CD4-positive, alpha-beta T cell treated with Interferon alpha-2 for 1 hour (primary cell): Measurements from ENCODE around the gene ASPG.

Experiments used
- DNase-seq, 2 donors: peaks; one replicate each; pipeline ENCODE4 v3.0.0-alpha.2; 2020 to 2022

The ASPG gene

DNA sequence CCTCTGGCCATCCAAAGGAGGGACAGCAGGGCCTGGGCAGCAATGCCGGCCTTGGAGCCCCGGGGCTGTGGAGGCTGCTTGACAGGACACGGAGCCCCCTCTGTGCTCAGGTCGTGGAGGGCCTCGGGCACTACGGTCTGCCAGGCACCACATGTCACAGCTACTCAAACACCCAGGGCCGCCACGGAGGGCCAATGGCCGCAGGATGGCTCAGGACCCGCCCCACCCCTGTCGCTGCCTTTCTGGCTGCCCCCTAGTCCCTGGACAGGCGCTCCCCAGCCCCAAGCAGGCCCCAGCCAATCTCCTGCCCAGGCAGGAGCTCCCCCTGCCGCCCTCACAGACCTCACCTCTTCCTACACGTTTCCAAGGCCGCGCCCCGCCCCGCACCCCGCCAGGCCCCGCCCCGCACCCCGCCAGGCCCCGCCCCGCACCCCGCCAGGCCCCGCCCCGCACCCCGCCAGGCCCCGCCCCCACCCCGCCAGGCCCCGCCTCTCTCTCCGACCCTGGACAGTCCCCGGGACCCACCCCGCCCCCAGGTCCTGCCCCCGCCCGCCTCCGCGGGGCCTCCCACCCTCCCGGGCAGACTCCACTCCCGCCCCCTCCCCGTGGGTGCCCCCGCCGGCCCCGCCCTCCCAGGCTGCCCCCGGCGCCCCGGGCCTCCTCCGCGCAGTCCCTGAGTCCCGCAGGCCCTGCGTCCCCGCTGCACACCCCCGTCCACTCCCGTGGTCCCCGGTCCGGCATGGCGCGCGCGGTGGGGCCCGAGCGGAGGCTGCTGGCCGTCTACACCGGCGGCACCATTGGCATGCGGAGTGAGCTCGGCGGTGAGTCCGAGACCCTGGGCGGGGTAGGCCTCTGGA, at the start of gene ASPG:
ASPG (plus strand) TSS at position 669 of the 857 bp plus-strand sequence; CDS start at position 740, 71 bp downstream.
- peak in 1 of 2 donors; percentile 26 for DNase-seq

DNA sequence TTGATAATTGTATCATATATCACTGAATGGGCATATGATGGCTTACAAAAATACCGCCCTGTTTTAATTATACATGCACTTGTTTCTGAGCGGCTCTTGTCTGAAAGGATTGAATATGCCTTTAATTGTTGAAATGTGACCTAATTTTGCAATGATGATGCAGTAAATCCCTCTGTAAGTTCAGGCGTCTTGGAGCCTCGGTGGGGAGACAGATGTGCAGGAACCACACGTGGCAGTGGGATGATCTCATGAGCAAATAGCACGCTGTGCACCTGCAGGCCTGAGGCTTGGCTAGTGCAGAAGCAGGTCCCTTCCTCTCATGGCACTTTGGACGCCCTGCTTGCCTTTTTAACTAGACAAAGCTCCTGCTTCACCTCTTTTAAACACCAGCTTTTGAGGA, 49.3 kb upstream of the ASPG start:
- DNase-seq, result no peak

DNA sequence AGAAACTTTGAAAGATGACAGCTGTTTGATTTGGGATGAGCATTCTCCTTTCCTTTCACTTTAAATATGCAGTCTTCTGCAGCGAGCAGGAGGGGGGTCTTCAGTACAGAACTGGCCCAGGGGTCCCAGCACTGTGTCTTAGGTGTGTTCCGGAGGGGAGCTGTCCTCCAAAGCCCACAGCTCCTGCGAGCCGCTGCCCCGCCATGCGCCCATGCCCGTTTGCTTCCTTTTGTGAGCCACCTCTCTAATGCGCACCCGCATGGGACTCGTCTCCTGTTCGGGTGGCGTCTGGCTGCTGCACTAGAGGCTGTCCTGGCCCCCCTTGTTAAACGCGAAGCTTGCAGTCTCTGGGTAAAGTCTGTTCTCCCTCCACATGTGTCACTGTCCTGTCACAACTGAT, 48.4 kb upstream of the ASPG start:
- no peak for DNase-seq

DNA sequence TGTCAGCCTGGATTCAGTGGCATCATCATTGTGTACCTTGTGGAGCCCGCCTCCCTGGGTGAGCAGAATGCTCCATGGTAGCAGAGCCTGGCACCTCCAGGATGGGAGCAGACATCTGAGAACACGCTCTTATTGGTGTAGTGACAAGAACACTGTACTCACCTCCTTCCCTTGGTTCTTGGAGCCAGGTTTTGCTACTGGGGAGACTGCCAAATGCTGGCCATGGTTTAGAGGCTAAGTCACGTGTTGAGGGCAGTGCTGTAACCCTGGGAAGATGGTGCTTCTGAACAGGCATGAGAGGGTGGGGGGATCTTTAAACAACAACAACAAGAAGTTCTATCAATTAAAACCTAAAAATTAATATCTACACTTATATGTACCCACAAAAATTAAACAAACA, 47.6 kb upstream of the ASPG start:
- DNase-seq, result no peak

DNA sequence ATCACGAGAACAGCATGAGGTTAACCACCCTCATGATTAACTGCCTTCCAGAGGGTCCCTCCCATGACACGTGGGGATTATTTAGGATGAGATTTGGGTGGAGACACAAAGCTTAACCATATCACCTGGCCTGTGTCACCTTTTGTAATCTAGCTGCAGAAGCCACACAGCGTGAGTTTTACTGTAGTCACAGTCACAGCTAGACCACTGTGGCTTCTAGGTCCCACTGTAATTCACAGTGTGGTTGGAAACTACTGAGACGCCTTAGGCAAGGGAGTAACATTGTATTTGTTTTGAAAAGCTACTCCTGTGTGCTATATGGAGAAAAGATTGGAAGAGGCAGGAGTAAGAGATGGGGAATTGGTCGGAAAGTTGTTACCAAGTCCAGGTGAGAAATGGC, 46.3 kb upstream of the ASPG start:
- no peak for DNase-seq

DNA sequence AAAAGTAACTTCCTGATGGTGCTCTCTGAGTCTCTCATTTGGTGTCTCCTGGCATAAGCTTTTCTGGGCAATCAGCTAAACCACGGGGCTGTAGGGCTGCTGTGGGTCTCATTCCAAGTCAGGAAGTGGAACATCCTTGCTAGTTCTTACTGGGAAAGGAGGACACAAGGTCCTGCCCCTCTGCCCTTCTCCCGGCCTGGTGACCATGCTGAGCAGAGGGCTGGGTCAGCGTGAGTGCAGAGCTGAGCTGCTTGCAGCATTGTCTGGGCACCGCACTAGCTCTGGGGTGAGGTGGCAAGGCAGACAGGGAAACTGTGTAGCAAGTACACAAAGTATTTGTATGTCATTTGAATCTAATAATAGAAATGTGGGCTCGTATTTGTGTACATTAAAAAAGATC, 45.0 kb upstream of the ASPG start:
- no peak for DNase-seq

DNA sequence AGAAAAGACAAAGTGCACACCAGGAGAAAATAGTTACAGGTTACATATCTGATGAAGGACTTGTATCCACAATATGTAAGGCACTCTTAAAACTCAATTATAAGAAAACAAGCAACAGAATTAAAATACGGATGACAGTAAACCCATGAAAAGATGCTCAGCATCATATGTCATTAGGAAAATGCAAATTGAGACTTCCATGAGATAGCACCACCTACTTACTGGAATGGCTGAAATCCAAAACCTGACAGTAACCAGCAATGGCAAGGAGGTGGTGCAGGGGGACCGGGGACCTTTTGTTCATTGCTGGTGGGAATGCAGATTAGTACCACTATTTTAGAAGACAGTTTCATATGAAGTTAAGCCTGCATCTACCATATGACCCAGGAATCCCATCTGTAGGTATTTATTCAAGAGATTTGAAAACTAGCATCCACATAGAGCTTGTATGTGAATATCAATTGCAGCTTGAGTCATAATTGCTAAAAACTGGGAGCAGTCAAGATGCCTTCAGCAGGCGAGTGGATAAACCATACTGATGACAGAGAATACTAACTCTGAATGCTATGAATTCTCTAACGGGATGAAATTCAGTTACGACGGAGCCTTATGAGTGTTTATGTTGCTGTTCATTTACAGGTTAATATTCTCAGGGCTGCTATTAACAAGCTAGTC, 43.9 kb upstream of the ASPG start:
- DNase-seq, result no peak

DNA sequence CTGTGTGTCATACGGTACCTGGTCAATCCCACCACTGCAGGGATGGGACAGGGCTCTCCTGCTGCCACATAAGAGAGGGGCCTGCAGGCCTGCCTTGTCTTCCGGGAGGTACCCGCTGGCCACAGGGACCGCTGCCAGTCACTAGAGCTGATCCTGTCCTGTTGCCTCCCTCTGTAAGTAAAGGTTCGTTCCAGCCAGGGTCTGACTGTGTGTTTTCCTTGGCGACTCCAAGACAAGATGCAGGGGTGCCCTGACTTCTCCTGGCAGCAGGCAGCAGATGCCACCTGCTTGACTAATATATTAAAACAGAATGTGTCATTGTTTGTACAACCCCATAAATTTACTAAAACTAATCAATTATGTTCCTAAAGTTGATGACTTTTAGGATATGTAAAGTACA, 41.5 kb upstream of the ASPG start:
- DNase-seq, result no peak

DNA sequence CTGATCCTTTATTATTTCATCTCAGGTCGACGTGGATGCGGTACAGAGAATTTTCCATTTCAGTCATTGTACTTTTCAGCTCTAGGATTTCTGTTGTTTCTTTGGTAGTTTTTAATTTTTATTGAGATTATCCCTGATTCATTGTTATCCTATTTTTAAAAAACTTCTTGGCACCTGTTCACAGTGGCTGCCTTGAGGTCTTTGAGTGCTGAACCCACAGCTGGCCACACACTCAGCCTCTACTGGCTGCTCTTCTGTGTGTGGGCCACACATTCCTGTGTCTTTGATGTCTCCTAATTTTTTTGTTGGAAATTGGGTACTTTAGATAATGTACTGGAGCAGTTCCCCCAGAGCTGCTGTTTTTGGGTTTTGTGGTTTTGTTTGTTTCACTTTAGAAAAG, 37.7 kb upstream of the ASPG start:
- no peak for DNase-seq

DNA sequence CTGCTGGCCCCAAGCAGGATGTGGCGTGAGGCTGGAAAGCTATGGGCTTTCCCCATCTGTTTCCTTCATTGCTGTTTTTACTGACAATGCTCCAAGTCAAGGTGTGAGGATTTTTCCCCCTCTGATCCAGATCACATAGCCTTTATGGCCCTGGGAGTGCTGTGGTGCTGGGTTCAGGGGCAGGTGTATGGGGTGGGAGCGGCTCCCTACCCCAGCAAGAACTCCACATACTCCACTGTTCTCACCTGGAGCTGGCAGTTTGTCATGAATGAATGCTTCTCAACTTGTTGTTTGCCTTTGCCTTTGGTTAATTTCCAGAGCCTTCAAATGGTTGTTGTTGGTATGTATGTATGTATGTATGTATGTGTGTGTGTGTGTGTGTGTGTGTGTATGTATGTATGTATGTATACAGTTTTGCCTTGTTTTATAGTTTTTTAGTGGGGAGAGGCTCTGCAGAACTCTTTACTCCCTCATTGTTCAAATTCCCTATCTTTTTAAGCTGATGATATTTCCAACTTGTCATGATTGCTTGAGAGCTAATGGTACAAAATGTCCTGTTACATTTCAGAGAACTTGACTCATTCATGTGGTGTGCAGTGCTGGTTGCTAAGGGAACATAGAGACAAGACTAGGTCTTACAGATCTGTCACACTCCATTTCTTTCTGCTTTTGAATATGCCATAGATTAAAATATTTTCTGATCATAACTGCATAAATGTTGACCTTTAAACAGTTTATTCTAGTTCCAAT, 36.6 kb upstream of the ASPG start:
- DNase-seq, result no peak

DNA sequence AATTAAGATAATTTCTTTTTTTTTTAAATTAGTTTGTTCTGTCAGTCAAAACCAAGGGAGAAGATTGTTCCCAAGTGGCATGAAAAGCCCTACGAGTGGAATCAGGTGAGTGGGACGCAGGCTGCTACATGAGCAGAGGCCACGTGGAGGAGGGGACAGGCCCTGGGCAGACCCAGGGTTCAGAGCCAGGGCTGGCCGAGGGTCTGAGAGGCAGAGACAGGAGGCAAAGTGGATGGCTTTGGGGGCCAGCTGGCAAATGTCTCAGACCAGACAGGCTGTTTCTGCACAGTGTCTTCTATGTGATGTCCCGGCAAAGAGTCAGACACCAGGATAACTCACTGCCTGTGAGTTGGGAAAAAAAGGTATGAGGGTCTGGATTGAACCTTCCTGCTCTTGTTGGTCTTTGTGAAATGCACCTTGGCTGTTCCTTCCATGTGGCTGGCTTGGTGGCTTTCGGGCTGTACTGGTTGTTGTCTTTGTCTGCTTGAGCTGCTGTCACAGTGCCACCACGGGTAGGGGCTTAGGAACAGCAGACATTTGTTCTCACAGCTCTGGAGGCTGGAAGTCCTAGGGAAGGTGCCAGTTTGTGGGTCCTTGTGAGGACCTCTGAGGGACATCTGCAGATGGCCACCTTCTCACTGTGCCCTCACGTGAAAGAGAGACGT, 35.8 kb upstream of the ASPG start:
- DNase-seq, result no peak

DNA sequence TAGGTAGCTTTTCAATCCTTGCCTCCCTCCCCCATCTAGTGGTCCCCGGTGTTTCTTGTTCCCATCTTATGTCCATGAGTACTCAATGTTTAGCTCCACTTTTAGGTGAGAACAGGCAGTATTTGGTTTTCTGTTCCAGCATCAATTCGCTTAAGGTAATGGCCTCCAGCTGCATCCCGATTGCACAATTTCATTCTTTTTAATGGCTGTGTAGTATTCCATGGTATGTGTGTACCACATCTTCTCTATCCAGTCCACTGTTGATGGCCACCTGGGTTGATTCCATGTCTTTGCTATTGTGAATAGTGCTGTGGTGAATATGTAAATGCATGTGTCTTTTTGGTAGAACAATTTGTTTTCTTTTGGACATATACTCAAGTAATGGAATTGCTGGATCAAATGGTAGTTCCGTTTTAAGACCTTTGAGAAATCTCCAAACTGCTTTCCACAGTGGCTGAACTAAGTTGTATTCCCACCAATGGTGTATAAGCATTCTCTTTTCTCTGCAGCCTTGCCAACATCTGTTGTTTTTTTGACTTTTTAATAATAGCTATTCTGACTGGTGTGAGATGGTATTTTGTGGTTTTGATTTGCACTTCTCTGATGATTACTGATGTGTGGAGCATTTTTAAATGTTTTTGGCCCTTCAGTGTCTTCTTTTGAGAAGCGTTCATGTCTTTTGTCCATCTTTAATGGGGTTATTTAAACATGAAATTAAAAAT, 34.2 kb upstream of the ASPG start:
- DNase-seq, result no peak

DNA sequence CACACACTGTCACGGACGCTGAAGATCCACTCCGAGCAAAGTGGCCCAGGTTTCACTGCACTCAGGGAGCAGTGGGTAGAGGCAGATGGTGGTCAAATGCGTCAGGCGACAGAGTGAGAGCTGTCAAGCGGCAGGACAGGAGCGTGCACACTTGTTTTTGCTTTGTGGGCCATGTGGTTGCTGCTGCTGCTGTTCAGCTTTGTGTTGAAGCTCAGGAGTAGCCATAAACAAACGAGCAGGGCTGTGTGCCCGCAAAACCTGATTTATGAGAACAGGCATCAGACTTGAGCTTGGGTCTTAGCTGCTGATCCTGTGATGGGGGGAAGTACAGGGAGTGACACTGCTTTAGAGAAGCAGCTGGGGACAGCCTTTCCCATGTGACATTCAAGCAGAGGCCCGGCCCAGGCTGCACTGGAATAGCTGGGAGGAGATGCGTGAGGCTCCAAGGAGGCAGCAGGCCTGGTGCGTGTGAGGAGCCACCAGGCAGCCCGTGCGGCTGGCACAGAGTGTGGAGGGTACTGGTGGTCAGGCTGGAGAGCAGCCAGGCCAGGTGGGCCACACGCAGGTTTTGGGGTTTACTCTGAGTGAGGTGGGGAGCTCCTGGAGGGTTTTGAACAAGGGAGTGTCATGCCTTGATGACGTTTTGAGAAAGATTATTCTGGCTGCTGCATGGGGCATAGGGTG, 31.1 kb upstream of the ASPG start:
- no peak for DNase-seq

DNA sequence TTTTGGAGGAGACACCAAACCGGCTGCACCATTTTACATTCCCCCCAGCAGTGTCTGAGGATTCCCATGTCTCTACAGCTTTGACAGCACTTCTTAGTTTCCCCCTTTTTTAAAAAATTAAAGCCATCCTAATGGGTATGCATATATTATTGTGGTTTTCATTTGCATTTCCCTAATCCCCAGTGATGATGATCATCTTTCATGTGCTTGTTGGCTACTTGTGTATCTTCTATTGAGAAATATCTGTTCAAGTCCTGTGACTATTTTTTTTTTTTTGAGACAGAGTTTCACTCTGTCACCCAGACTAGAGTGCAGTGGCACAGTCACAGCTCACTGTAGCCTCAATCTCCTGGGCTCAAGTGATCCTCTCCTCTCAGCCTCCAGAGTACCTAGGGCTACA, 23.2 kb upstream of the ASPG start:
- no peak for DNase-seq

DNA sequence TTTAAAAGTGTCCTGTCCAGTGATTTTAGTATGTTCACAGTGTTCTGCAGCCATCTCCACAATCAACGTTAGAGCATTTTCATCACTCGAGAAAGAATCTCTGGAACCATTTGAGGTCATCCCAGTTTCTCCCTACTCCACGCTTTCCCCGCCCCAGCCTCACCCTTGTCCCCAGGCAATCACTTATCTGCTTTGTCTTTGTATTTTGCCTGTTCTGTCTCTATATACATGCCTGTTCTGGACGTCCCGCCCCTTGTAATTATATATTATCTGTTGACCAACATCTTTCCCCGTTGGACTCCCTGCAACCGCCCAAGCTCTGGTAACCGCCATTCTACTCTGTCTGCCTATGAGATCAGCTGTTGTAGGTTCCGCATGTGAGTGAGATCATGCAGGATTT, 21.5 kb upstream of the ASPG start:
- no peak for DNase-seq

DNA sequence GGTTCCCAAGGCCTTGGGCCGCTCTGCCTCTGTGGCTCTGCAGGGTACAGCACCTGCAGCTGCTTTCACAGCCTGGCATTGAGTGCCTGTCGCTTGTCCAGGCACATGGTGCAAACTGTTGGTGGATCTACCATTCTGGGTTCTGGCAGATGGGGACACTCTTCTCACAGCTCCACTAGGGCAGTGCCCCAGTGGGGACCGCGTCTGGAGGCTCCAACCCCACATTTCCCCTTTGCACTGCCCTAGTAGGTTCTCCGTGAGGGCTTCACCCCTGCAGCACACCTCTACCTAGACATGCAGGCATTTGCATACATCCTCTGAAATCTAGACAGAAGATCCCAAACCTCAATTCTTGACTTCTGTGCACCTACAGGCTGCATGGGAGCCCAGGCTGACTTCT, 19.2 kb upstream of the ASPG start:
- no peak for DNase-seq

DNA sequence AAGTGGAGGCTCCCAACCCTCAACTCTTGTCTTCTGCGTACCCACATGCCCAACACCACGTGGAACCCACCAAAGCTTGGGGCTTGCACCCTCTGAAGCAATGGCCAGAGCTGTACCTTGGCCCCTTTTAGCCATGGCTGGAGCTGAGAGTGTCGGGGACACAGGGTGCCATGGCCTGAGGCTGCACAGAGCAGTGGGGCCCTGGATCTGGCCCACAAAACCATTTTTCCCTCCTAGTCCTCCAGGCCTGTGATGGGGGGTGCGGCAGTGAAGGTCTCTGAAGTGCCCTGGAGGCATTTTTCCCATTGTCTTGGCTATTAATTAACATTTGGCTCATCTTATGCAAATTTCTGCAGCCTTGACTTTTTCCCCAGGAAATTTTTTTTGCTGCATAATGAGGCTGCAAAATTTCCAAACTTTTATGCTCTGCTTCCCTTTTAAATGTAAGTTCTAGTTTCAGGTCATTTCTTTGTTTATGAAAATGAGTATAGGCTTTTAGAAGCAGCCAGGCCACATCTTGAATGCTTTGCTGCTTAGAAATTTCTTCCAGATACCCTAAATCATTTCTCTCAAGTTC, 18.7 kb upstream of the ASPG start:
- DNase-seq, result no peak

DNA sequence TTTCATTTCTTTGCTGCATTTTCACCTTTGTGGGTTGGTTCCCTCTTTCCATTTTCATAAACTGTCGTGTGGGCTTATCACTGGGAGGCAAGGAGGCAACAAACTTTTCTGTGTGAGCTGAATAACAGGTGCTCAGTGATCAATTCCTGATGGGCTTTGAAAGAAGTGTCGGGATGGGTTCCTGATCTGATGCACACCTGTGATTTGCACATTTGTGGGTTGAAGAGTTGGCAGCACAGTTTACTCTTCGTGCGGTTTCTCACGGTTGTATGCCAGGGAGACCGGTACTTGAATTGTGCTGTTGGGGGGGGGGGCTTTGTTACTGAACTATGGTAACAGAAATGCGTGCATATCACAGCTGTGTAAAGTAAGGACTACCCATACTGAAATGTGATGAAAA, 16.0 kb upstream of the ASPG start:
- DNase-seq, result no peak

DNA sequence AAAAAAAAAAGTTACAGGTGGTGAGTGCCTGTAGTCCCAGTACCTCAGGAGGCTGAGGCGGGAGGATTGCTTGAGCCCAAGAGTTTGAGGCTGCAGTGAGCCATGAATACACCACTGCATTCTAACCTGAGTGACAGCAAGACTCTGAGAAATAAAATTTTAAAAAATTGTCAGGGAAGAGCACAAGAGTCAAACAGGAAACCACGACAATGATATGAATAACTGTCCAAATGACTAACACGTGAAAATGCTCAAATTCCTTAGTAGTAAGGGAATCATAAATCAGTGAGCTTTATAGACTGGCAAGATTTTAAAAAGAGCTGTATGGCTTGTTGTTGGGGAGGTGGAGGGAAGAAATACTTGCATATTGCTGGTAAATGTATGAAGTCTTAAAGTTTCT, 12.9 kb upstream of the ASPG start:
- no peak for DNase-seq

DNA sequence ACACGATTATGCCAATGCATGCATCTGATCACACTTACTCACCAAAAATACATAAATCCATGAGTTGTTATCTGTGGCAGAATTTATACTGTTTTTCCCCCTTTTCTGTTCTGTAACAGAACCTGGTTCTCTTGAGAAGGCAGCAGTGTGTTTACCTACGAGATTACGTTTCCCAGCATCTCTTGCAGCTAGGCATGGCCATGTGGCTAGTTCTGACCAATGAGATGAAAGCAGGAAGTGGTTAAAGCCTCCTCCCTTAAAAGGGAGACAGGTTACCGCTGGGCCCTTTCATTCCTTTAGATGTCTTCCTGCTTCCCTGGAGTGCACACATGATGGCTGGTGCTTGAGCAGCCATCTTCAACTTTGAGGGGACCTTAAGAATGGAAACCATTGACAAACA, 11.7 kb upstream of the ASPG start:
- no peak for DNase-seq

DNA sequence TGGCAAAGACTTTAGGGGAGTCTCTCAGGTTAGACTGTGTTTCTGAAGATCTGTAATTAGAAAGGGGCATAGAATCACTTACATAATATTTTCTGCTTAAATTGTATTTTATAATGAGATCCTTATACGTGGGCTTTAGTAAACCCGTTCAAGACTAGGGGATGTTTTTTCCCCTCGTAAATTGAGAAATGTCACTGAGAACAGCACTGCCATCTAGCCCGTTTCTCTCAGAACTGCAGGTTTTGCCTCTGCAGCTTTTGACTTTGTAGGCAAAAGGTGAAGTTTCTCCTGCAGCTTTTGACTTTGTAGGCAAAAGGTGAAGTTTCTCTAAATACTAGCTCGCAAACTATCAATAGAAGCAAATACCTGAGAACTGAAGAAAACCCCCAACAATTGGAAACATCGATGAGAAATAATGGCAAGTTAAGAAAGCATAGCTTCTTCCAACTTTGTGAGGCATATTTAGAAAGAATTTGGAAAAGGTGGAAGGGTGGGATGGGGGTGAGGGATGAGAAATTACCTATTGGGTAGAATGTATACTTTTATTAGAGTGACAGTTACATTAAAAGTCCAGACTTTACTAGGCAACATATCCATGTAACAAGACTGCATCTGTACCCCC, 9.9 kb upstream of the ASPG start:
- no peak for DNase-seq
